ENCODE measurements around the gene TFAP2E.

The TFAP2E gene

GRCh38 chr1:35640380-35641232 lies 67.5 kb downstream of the TFAP2E start:
- peak overlapping the region; percentile 98 for H2AFZ ChIP-seq (ENCODE audit: low read length)
- TF ChIP-seq CTCF (conservative IDR thresholded peaks at IDR 0.05; ENCODE audit: low read length) = no peak
- no peak for TF ChIP-seq EZH2phosphoT487 (IDR thresholded peaks at IDR 0.05; ENCODE audit: borderline replicate concordance)
- peaks cover 41% of the 10 kb centered on the region for H3K4me1 ChIP-seq (ENCODE audit: insufficient read depth, low read length, poor library complexity, severe bottlenecking)
- H3K36me3 ChIP-seq (ENCODE audit: insufficient read depth, low read length) = peaks cover 7% of the 10 kb centered on the region; the same call in 1 of the 2 replicates
- peaks cover 57% of the 10 kb centered on the region for H3K79me2 ChIP-seq (ENCODE audit: insufficient read depth, low read length)
- peak overlapping the region; percentile 94 for H3K4me2 ChIP-seq (ENCODE audit: low read depth, low read length, poor library complexity, severe bottlenecking)
- H3K9ac ChIP-seq (ENCODE audit: low read depth, low read length, poor library complexity, severe bottlenecking) = peak overlapping the region; percentile 81
- no peaks in the 10 kb centered on the region for H3K27me3 ChIP-seq (ENCODE audit: insufficient read depth, low read length, poor library complexity, severe bottlenecking)
- no peaks in the 10 kb centered on the region for H3K9me2 ChIP-seq (replicated peaks; ENCODE audit: low read depth, low read length)
- H3K4me3 ChIP-seq (ENCODE audit: low read length, poor library complexity, severe bottlenecking) = peak overlapping the region; percentile 96
- 0 out of 2 replicates have a peak, but pooled peaks cover 3% of the 10 kb centered on the region for H3F3A ChIP-seq (ENCODE audit: low read depth)
- peaks cover 45% of the 10 kb centered on the region for H4K20me1 ChIP-seq (ENCODE audit: insufficient read depth, low read length, poor library complexity, severe bottlenecking)
- no peaks in the 10 kb centered on the region for H3K9me3 ChIP-seq (ENCODE audit: insufficient read depth, low read depth, low read length)

- Histone ChIP-seq H3K4me2 (ENCODE audit: low read depth, low read length, poor library complexity, severe bottlenecking) (peak within 1 kb of the TSS; percentile 94), H3K9me2 (replicated peaks; ENCODE audit: low read depth, low read length) (no peaks in the 10 kb centered on the region), H4K20me1 (ENCODE audit: insufficient read depth, low read length, poor library complexity, severe bottlenecking) (peaks cover 43% of the 10 kb centered on the region), H3K27me3 (ENCODE audit: insufficient read depth, low read length, poor library complexity, severe bottlenecking) (no peaks in the 10 kb centered on the region), H3K4me1 (ENCODE audit: insufficient read depth, low read length, poor library complexity, severe bottlenecking) (peaks cover 41% of the 10 kb centered on the region), H3K79me2 (ENCODE audit: insufficient read depth, low read length) (peaks cover 49% of the 10 kb centered on the region), H3F3A (ENCODE audit: low read depth) (0 out of 2 replicates have a peak, but pooled peaks cover 3% of the 10 kb centered on the region), H3K9me3 (ENCODE audit: insufficient read depth, low read depth, low read length) (no peaks in the 10 kb centered on the region), H3K36me3 (ENCODE audit: insufficient read depth, low read length) (no peaks in the 10 kb centered on the region), H3K9ac (ENCODE audit: low read depth, low read length, poor library complexity, severe bottlenecking) (peak within 1 kb of the TSS; percentile 81), H3K4me3 (ENCODE audit: low read length, poor library complexity, severe bottlenecking) (peak within 1 kb of the TSS; percentile 96), H2AFZ (ENCODE audit: low read length) (peak within 1 kb of the TSS; percentile 98)
- TF ChIP-seq CTCF (conservative IDR thresholded peaks at IDR 0.05; ENCODE audit: low read length) (no peak), EZH2phosphoT487 (IDR thresholded peaks at IDR 0.05; ENCODE audit: borderline replicate concordance) (no peak)
These were observed 68.2 kb downstream of the TFAP2E start, which contains the start of gene PSMB2 for GRCh38 chr1:35641233-35641866. PSMB2 (minus strand) TSS chr1:35641526; CDS start chr1:35641432, 94 bp downstream.

GRCh38 chr1:35642471-35642955 lies 69.4 kb downstream of the TFAP2E start:
- H3K4me3 ChIP-seq (ENCODE audit: low read length, poor library complexity, severe bottlenecking) = peak overlapping the region; percentile 96
- H4K20me1 ChIP-seq (ENCODE audit: insufficient read depth, low read length, poor library complexity, severe bottlenecking) = peaks cover 31% of the 10 kb centered on the region
- no peaks in the 10 kb centered on the region for H3K27me3 ChIP-seq (ENCODE audit: insufficient read depth, low read length, poor library complexity, severe bottlenecking)
- H3K36me3 ChIP-seq (ENCODE audit: insufficient read depth, low read length) = no peaks in the 10 kb centered on the region
- H3K9me3 ChIP-seq (ENCODE audit: insufficient read depth, low read depth, low read length) = no peaks in the 10 kb centered on the region
- 0 out of 2 replicates have a peak, but pooled peaks cover 3% of the 10 kb centered on the region for H3F3A ChIP-seq (ENCODE audit: low read depth)
- TF ChIP-seq EZH2phosphoT487 (IDR thresholded peaks at IDR 0.05; ENCODE audit: borderline replicate concordance) (no peak), CTCF (conservative IDR thresholded peaks at IDR 0.05; ENCODE audit: low read length) (no peak)
- H3K79me2 ChIP-seq (ENCODE audit: insufficient read depth, low read length) = peaks cover 37% of the 10 kb centered on the region
- H2AFZ ChIP-seq (ENCODE audit: low read length) = peak overlapping the region; percentile 98; the same call in 1 of the 2 replicates
- H3K9me2 ChIP-seq (replicated peaks; ENCODE audit: low read depth, low read length) = no peaks in the 10 kb centered on the region
- H3K9ac ChIP-seq (ENCODE audit: low read depth, low read length, poor library complexity, severe bottlenecking) = peak overlapping the region; percentile 81
- peaks cover 30% of the 10 kb centered on the region for H3K4me1 ChIP-seq (ENCODE audit: insufficient read depth, low read length, poor library complexity, severe bottlenecking)
- H3K4me2 ChIP-seq (ENCODE audit: low read depth, low read length, poor library complexity, severe bottlenecking) = peak overlapping the region; percentile 66

Data from Loucy (cell line).